ENCODE measurements around the gene FOXP1. TPM values are rescaled to one million over a fixed set of nuclear protein-coding genes. Genes with fewer than 3 reads are reported as not detected.

Gene FOXP1
- total and polyA plus RNA-seq, 4 donors, result 4.9 to 35.4 (median 32.0) TPM

DNA sequence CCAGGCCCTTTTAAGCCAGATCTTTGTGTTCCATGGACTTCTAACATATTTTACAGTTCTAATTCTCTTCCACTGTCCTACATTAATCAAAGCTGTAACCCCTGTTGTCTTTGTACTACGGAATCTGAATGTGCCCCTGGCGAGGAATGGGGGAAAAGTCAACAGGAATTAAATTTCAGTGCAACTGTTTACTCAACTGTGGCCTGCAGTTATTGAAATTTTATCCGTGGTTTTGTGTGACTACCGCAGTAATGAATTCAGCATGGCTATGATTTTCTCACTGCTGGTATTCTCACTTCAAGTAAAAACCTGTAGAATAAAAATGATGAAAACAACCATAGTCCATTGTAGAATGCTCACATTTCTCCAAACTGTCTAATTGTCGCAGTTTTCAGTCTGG lies 388.0 kb downstream of the FOXP1 start:
- no peak for DNase-seq (ENCODE audit: low spot score)
- H3K9me3 ChIP-seq (ENCODE audit: control insufficient read depth in 4 of 4, low read length in 3 of 4), result no peaks in the 10 kb centered on the region
- no peaks in the 10 kb centered on the region for H3K27me3 ChIP-seq (ENCODE audit: control insufficient read depth in 4 of 4, insufficient read depth in 4 of 4, low read length in 3 of 4)
- no peak overlapping the region for H3K9ac ChIP-seq (ENCODE audit: low read depth in 1 of 2, low read length in 2 of 2)
- H3K36me3 ChIP-seq (ENCODE audit: control insufficient read depth in 4 of 4, insufficient read depth in 3 of 4, low read depth in 1 of 4, low read length in 3 of 4), result peaks cover 0 to 4% (median 0%) of the 10 kb centered on the region in 4 donors
- peaks cover 0 to 8% (median under 1%) of the 10 kb centered on the region in 4 donors for H3K4me1 ChIP-seq (ENCODE audit: control insufficient read depth in 4 of 4, insufficient read depth in 4 of 4, low read length in 3 of 4)
- 57% methylated on average over 5 of the region's 5 CpGs for WGBS
- peak in 1 of 2 donors; percentile 5 for TF ChIP-seq HNF4A (conservative IDR thresholded peaks at IDR 0.05)
- TF ChIP-seq, protein P1, sequence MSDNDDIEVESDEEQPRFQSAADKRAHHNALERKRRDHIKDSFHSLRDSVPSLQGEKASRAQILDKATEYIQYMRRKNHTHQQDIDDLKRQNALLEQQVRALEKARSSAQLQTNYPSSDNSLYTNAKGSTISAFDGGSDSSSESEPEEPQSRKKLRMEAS (IDR thresholded peaks at IDR 0.05), result no peak
- TF ChIP-seq, protein P2, sequence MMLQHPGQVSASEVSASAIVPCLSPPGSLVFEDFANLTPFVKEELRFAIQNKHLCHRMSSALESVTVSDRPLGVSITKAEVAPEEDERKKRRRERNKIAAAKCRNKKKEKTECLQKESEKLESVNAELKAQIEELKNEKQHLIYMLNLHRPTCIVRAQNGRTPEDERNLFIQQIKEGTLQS (IDR thresholded peaks at IDR 0.05), result no peak
- H3K27ac ChIP-seq (ENCODE audit: low read depth in 1 of 2, low read length in 2 of 2), result no peak overlapping the region
- H3K4me3 ChIP-seq (ENCODE audit: low read depth in 1 of 3, low read length in 3 of 3), result no peak overlapping the region

DNA sequence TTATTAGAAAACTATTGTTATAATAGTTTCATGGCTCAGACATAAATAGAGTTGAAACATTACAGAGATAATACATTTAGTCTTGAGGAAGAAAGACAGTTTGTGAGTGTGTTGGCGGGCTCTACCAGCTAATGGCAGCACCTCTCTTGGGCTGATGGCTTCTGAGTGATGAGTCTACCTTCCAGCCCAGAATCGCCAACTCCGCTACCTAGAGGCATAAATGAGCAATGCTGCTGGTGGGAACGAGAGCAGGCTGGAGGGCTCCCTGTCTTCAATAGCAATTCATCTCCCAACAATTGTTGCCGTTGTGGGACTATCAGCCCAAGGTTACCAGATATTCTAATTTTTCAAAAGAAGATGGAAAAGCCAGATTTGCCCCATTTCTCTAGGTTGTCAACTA lies 388.7 kb downstream of the FOXP1 start:
- H3K4me1 ChIP-seq (ENCODE audit: control insufficient read depth in 4 of 4, insufficient read depth in 4 of 4, low read length in 3 of 4), result peaks cover 0 to 9% (median under 1%) of the 10 kb centered on the region in 4 donors
- H3K36me3 ChIP-seq (ENCODE audit: control insufficient read depth in 4 of 4, insufficient read depth in 3 of 4, low read depth in 1 of 4, low read length in 3 of 4), result peaks cover 0 to 4% (median 0%) of the 10 kb centered on the region in 4 donors
- TF ChIP-seq RAD21 (IDR thresholded peaks at IDR 0.05) (no peak), HNF4A (conservative IDR thresholded peaks at IDR 0.05) (no peak), FOXA1 (IDR thresholded peaks at IDR 0.05) (no peak), JUND (IDR thresholded peaks at IDR 0.05) (no peak), SP1 (IDR thresholded peaks at IDR 0.05) (no peak), EGR1 (IDR thresholded peaks at IDR 0.05; ENCODE audit: low read depth in 2 of 2) (no peak), HNF4G (IDR thresholded peaks at IDR 0.05) (no peak), FOXA2 (IDR thresholded peaks at IDR 0.05) (no peak), YY1 (IDR thresholded peaks at IDR 0.05) (no peak)
- TF ChIP-seq, protein P3, sequence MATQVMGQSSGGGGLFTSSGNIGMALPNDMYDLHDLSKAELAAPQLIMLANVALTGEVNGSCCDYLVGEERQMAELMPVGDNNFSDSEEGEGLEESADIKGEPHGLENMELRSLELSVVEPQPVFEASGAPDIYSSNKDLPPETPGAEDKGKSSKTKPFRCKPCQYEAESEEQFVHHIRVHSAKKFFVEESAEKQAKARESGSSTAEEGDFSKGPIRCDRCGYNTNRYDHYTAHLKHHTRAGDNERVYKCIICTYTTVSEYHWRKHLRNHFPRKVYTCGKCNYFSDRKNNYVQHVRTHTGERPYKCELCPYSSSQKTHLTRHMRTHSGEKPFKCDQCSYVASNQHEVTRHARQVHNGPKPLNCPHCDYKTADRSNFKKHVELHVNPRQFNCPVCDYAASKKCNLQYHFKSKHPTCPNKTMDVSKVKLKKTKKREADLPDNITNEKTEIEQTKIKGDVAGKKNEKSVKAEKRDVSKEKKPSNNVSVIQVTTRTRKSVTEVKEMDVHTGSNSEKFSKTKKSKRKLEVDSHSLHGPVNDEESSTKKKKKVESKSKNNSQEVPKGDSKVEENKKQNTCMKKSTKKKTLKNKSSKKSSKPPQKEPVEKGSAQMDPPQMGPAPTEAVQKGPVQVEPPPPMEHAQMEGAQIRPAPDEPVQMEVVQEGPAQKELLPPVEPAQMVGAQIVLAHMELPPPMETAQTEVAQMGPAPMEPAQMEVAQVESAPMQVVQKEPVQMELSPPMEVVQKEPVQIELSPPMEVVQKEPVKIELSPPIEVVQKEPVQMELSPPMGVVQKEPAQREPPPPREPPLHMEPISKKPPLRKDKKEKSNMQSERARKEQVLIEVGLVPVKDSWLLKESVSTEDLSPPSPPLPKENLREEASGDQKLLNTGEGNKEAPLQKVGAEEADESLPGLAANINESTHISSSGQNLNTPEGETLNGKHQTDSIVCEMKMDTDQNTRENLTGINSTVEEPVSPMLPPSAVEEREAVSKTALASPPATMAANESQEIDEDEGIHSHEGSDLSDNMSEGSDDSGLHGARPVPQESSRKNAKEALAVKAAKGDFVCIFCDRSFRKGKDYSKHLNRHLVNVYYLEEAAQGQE (IDR thresholded peaks at IDR 0.05), result no peak
- TF ChIP-seq, protein P4, sequence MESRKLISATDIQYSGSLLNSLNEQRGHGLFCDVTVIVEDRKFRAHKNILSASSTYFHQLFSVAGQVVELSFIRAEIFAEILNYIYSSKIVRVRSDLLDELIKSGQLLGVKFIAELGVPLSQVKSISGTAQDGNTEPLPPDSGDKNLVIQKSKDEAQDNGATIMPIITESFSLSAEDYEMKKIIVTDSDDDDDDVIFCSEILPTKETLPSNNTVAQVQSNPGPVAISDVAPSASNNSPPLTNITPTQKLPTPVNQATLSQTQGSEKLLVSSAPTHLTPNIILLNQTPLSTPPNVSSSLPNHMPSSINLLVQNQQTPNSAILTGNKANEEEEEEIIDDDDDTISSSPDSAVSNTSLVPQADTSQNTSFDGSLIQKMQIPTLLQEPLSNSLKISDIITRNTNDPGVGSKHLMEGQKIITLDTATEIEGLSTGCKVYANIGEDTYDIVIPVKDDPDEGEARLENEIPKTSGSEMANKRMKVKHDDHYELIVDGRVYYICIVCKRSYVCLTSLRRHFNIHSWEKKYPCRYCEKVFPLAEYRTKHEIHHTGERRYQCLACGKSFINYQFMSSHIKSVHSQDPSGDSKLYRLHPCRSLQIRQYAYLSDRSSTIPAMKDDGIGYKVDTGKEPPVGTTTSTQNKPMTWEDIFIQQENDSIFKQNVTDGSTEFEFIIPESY (IDR thresholded peaks at IDR 0.05), result no peak
- TF ChIP-seq, protein P1 (IDR thresholded peaks at IDR 0.05), result no peak
- TF ChIP-seq, protein P2 (IDR thresholded peaks at IDR 0.05), result no peak
- H3K27me3 ChIP-seq (ENCODE audit: control insufficient read depth in 4 of 4, insufficient read depth in 4 of 4, low read length in 3 of 4), result no peaks in the 10 kb centered on the region
- no peak overlapping the region for H3K4me3 ChIP-seq (ENCODE audit: low read depth in 1 of 3, low read length in 3 of 3)
- no peak for DNase-seq (ENCODE audit: low spot score)
- H3K9me3 ChIP-seq (ENCODE audit: control insufficient read depth in 4 of 4, low read length in 3 of 4), result no peaks in the 10 kb centered on the region
- no peak overlapping the region for H3K27ac ChIP-seq (ENCODE audit: low read depth in 1 of 2, low read length in 2 of 2)
- no peak overlapping the region for H3K9ac ChIP-seq (ENCODE audit: low read depth in 1 of 2, low read length in 2 of 2)
- 98% methylated on average over 5 of the region's 5 CpGs for WGBS
